Osteoblast (primary cell): ENCODE data around the gene ORC3. TPM values are rescaled to one million over a fixed set of nuclear protein-coding genes. Genes with fewer than 3 reads are reported as not detected.

ENCODE experiments used
- DNase-seq: peaks from one replicate; pipeline ENCODE4 v3.0.0; 2011; ENCODE audit warnings: low spot score, mixed read lengths; ENCODE audit not compliant: insufficient read length; ENCODE audit errors: missing footprints
- H2AFZ ChIP-seq: 2 replicates; pipeline ENCODE4 v1.6.0; 2011; ENCODE audit warnings: mild to moderate bottlenecking, low read length
- H3K27ac ChIP-seq: 2 replicates; pipeline ENCODE4 v1.5.1; 2011; ENCODE audit warnings: mild to moderate bottlenecking, low read depth, low read length, moderate library complexity
- H3K27me3 ChIP-seq: 2 replicates; pipeline ENCODE4 v1.6.0; 2012; ENCODE audit warnings: mild to moderate bottlenecking, control low read depth, inconsistent platforms, low read length, moderate library complexity; ENCODE audit not compliant: insufficient read depth
- H3K36me3 ChIP-seq: 2 replicates; pipeline ENCODE4 v1.5.1; 2011; ENCODE audit warnings: mild to moderate bottlenecking, low read length, control low read depth, moderate library complexity; ENCODE audit not compliant: insufficient read depth
- H3K4me1 ChIP-seq: 2 replicates; pipeline ENCODE4 v1.5.1; 2011; ENCODE audit warnings: mild to moderate bottlenecking, low read length, control low read depth, moderate library complexity; ENCODE audit not compliant: insufficient read depth
- H3K4me2 ChIP-seq: 2 replicates; pipeline ENCODE4 v1.6.0; 2011; ENCODE audit warnings: mild to moderate bottlenecking, low read length; ENCODE audit not compliant: insufficient read depth
- H3K4me3 ChIP-seq: fragments of 200-600 bp; sonication (generic); 3 replicates; pipeline ENCODE4 v1.5.1; 2012; ENCODE audit warnings: mild to moderate bottlenecking, low read length, inconsistent platforms; ENCODE audit not compliant: insufficient read depth
- H3K79me2 ChIP-seq: 2 replicates; pipeline ENCODE4 v1.6.0; 2012; ENCODE audit warnings: mild to moderate bottlenecking, low read length, control low read depth, inconsistent platforms; ENCODE audit not compliant: insufficient read depth
- H3K9me3 ChIP-seq: 2 replicates; pipeline ENCODE4 v1.5.1; 2011; ENCODE audit warnings: low read depth, low read length, control low read depth
- H4K20me1 ChIP-seq: 2 replicates; pipeline ENCODE4 v1.6.0; 2012; ENCODE audit warnings: mild to moderate bottlenecking, low read length, control low read depth; ENCODE audit not compliant: insufficient read depth
- total RNA-seq: library from RNA; depleted of rRNA; stranded (reverse); fragments of >200 nt; gene quantifications from 2 replicates; pipeline ENCODE4 v1.2.3, GENCODE V29; 2012
- TF ChIP-seq, protein P1 (sequence below): IDR thresholded peaks from 2 replicates; pipeline ENCODE4 v1.5.1; 2011; ENCODE audit warnings: mild to moderate bottlenecking, low read depth, low read length, moderate library complexity; ENCODE audit errors: extremely low read depth

ORC3 gene
- 26.1 and 35.7 TPM in 2 replicates for total RNA-seq

- peak; percentile 98 for DNase-seq
- TF ChIP-seq, protein P1, sequence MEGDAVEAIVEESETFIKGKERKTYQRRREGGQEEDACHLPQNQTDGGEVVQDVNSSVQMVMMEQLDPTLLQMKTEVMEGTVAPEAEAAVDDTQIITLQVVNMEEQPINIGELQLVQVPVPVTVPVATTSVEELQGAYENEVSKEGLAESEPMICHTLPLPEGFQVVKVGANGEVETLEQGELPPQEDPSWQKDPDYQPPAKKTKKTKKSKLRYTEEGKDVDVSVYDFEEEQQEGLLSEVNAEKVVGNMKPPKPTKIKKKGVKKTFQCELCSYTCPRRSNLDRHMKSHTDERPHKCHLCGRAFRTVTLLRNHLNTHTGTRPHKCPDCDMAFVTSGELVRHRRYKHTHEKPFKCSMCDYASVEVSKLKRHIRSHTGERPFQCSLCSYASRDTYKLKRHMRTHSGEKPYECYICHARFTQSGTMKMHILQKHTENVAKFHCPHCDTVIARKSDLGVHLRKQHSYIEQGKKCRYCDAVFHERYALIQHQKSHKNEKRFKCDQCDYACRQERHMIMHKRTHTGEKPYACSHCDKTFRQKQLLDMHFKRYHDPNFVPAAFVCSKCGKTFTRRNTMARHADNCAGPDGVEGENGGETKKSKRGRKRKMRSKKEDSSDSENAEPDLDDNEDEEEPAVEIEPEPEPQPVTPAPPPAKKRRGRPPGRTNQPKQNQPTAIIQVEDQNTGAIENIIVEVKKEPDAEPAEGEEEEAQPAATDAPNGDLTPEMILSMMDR, result no peak
- H3K27me3 ChIP-seq, result no peaks in the 10 kb centered on the region
- H4K20me1 ChIP-seq, result peaks cover 30% of the 10 kb centered on the region
- H3K79me2 ChIP-seq, result peaks cover 80% of the 10 kb centered on the region
- H3K9me3 ChIP-seq, result no peaks in the 10 kb centered on the region
- H3K4me1 ChIP-seq, result peaks cover 19% of the 10 kb centered on the region
- peak within 1 kb of the TSS; percentile 79 for H3K4me3 ChIP-seq
- H3K36me3 ChIP-seq, result peaks cover under 1% of the 10 kb centered on the region
- peak within 1 kb of the TSS; percentile 95 for H3K27ac ChIP-seq
- H2AFZ ChIP-seq, result peak within 1 kb of the TSS; percentile 98
- H3K4me2 ChIP-seq, result peak within 1 kb of the TSS; percentile 85
Observed at GRCh38 chr6:87589693-87590416, at the start of gene ORC3, which contains the start of gene RARS2. ORC3 (plus strand) TSS chr6:87590135; CDS start chr6:87590169, 34 bp downstream. RARS2 (minus strand) TSS chr6:87589987; CDS start chr6:87589957, 30 bp downstream.

GRCh38 chr6:87540539-87540938 lies 49.4 kb upstream of the ORC3 start:
- no peak overlapping the region for H2AFZ ChIP-seq
- H3K36me3 ChIP-seq, result peaks cover 47% of the 10 kb centered on the region
- DNase-seq, result no peak
- TF ChIP-seq, protein P1, result no peak
- no peaks in the 10 kb centered on the region for H3K79me2 ChIP-seq
- no peaks in the 10 kb centered on the region for H3K9me3 ChIP-seq
- H3K4me3 ChIP-seq, result no peak overlapping the region
- no peaks in the 10 kb centered on the region for H3K27me3 ChIP-seq
- no peaks in the 10 kb centered on the region for H3K4me1 ChIP-seq
- no peak overlapping the region for H3K27ac ChIP-seq
- no peak overlapping the region for H3K4me2 ChIP-seq
- H4K20me1 ChIP-seq, result no peaks in the 10 kb centered on the region

GRCh38 chr6:87541041-87541440 lies 48.9 kb upstream of the ORC3 start:
- no peaks in the 10 kb centered on the region for H4K20me1 ChIP-seq

DNA sequence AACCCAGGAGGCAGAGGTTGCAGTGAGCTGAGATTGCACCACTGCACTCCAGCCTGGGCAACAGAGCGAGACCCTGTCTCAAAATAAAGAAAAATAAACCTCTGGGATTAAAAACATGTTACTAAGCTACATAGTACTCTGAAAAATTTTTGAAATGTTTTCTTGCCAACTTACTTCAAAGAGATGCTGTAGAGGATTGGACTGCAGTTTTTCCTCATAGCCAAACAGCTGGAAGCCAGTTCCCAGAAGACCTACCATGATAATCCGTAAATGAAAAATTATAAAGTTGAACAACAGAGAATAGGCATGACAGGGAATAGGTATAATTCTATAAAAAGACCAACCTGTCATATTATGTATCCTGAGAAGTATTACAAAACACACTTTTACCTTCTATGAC lies 48.2 kb upstream of the ORC3 start:
- Histone ChIP-seq H3K9me3 (no peaks in the 10 kb centered on the region), H4K20me1 (no peaks in the 10 kb centered on the region), H3K79me2 (no peaks in the 10 kb centered on the region), H3K4me2 (no peak overlapping the region), H2AFZ (no peak overlapping the region), H3K27me3 (no peaks in the 10 kb centered on the region), H3K27ac (no peak overlapping the region), H3K4me1 (no peaks in the 10 kb centered on the region), H3K36me3 (peaks cover 54% of the 10 kb centered on the region), H3K4me3 (no peak overlapping the region)
- no peak for DNase-seq
- TF ChIP-seq, protein P1, result no peak

More at GRCh38 chr6:87541041-87541440, 48.9 kb upstream of the ORC3 start:
- no peaks in the 10 kb centered on the region for H3K79me2 ChIP-seq
- peaks cover 48% of the 10 kb centered on the region for H3K36me3 ChIP-seq
- no peaks in the 10 kb centered on the region for H3K27me3 ChIP-seq
- no peak overlapping the region for H3K4me2 ChIP-seq
- no peak for DNase-seq
- TF ChIP-seq, protein P1, result no peak
- H2AFZ ChIP-seq, result no peak overlapping the region
- no peaks in the 10 kb centered on the region for H3K9me3 ChIP-seq
- H3K4me1 ChIP-seq, result no peaks in the 10 kb centered on the region
- no peak overlapping the region for H3K27ac ChIP-seq
- no peak overlapping the region for H3K4me3 ChIP-seq
